ENCODE measurements around the gene DENND6B. TPM values are rescaled to one million over a fixed set of nuclear protein-coding genes. Genes with fewer than 3 reads are reported as not detected.
A peak's percentile ranks its signal among the peaks of the same experiment; 100 is the strongest.

DENND6B gene
- total RNA-seq, 1 donor from 2014 or later = 4.7 TPM

DNA sequence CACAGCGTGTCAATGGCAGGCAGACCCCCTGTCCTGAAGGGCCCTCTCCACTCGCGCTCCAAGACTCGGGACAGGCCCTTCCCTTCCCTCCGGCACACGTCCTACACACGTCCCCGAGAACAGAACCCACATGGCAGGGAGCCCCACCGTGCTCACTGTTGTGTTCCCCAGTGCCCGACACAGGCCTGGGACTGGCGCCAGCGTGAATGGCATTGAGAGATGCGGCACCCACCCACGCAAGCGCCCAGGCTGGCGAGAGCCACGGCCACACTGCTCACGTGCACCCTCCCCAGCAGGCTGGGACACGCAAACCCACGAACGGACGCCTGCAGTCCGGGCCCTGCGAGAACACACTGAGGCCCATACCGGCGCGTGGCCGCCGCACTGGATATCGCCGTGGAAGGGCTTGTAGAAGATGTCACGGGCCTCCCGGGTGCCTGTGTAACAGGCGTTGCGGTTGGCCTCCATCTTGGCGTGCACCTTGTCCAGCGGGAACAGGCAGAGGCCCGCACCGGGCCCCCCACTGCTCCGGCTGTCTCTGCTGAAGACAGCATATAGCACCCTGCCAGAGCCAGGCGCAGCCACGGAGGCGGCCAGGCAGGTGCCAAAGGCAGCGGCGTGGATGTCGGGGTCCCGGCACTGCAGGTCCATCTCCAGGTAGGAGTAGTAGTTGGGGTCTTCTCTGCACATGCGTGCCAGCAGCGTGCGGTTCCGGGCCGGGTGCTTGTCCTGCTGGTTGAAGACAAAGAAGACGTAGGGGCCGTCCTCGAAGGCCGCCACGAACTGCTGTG is 37.5 kb downstream of the DENND6B start:
- DNase-seq (ENCODE audit: low read depth) = no peak

DNA sequence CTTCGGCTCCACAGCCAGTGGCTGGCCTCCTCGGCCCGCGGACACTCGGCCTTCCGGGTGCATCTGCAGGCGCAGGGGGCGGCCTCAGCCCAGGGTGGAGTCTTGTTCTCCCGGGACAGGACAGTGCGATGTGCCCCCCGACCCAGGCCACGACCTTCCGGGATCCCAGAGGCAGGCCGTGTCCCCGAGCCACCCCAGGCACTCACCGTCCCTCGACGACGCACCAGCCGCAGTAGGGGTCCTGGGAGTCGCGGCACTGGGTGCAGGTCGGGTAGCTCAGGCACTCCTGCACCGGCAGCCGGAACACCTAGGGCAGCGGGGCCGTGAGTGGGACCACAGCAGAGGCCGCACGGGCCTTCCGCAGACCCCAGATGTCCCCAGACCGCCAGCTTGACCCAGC is 39.1 kb downstream of the DENND6B start:
- no peak for DNase-seq (ENCODE audit: low read depth)

DNA sequence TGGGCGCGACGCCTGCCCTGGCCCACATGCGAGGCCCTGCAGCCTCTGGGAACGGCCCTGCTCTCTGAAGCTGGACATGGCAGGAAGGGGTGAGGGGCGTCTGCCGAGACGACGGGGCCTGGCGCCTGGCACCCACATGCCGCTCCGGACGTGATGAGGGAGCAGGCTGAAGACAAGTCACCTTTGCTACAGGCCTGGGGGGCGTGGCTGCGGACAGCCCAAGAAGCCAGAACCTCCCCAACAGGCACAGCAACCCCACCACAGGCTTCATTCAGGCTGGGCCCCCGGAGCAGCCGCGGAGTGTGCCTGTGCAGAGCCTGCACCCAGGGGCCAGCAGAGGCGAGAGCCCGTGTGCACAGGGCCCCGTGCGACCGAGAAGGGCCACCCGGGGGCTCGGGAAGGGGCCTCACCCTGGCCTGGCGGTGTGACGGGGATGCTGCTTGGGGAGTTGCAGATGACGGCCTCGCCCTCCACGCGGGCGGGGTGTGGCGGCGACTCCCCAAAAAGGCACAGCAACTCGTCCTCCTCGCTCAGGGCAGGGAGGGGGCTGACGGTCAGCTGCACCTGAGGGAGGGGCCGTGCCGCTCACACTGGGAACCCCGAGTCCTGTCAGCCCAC is 40.0 kb downstream of the DENND6B start:
- DNase-seq (ENCODE audit: low read depth) = no peak

DNA sequence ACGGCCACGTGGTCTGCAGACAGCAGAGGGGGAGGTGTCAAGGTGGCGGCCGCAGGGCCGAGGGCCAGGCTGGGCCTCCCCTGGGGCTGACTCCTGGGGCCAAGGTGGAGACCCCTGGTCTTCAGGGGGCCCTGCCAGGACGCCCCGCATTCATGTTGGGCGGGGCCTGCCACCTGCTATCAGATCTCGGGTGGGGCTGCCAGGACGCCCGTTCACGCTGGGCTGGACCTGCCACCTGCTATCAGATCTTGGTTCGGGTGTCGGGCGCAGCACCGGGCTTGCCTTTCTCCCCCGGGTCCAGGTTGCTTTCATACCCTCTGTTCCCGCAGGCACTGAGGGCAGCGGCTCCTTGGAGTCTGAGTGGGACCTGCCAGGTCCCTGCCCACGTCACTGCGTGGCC is 40.5 kb downstream of the DENND6B start:
- DNase-seq (ENCODE audit: low read depth) = no peak

DNA sequence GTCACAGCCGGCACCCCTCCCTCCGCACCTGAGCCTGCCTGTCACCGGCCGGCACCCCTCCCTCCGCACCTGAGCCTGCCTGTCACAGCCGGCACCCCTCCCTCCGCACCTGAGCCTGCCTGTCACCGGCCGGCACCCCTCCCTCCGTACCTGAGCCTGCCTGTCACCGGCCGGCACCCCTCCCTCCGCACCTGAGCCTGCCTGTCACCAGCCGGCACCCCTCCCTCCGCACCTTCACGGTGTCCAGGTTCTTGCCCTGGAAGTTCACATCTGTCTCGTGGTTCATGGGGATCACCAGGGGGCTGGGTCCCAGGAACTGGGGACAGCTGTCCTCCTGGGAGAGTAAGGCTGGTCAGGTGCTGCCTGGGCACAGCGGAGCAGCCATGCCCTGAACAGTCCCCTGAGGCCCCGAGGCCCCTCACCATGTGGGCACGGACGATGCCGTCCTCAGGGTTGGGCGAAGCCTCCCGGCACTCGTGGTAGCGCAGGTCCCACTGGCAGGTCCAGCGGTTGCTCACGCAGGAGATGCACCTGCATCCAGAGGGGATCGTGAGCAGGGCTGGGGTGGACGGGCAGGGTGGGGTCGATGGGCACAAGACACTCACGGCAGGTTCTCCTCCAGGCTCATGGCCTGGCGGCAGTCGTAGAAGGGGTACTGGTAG is 41.1 kb downstream of the DENND6B start:
- DNase-seq (ENCODE audit: low read depth) = no peak

DNA sequence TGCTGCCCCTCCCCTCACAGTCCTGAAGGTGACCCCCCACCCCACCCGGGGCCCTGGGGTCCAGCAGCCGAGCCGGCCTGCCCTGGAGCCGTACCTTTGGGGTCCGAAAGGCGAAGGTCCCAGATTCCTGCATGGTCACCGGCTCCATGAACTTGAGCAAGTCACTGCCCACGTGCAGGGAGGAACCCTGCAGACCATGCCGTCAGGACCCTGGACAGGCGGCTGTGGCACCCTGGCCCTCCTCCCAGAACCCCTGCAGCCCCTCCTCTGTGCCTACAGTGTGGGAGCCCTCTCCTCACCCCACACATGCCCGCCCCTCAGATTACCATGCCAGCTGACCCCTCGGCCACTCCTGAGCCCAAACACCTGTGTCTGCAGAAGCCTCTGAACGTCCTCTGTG is 42.3 kb downstream of the DENND6B start:
- no peak for DNase-seq (ENCODE audit: low read depth)

DNA sequence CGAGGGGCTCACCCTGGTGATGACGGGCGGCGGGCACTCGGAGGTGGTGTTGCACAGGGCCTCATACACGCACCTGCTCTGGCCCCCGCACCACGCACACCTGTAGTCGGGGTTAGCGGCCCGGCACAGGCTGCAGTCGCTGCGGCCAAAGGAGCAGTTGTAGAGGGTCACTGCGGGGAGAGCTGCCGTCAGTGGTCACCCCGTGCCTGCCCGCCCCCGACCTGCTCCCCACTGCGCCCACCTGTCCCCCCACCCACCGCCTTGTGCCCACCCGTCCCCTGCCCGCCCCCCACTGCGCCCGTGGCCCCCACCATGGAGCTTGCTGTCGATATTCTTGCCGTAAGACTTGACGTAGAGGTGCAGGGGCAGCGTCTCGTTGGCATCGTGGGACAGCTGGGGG is 43.0 kb downstream of the DENND6B start:
- DNase-seq (ENCODE audit: low read depth) = no peak

DNA sequence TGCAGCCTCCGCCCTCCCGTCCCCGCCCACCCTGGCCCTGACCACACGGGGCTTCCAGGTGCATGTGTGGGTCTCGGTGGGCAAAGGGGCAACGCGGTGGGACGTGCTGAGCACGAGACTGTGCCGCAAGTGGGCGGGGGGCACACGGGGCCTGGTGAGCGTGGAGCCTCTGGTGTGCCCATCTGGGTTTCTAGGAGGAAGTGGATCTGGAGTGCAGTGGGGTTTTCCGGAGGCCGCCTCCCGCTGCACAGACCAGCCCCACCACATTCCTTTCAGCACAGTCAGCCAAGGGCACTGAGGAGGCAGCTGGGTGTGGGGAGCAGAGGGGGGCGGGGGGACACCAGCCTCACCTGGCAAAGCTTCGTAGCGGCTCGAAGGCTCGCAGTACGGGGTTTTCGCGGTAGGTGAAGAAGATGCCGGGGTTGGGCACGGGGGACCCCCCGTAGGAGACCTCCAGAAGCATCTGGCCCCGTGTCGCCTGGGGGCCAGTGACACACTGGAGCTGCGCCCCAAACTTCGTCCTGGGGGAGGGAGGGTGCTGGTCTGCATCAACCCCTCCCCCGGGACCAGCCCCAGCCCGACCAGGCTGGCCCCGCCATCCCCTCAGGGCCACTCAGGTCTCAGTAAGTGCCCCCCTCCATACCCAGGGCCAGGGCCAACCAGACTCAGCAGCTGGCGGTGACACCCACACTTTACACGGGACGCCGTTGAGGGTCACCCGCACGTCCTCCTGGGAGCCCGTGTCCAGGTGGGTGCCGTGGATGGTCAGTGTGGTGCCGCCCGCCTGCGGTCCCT is 44.3 kb downstream of the DENND6B start:
- peak; percentile 80 for DNase-seq (ENCODE audit: low read depth)

DNA sequence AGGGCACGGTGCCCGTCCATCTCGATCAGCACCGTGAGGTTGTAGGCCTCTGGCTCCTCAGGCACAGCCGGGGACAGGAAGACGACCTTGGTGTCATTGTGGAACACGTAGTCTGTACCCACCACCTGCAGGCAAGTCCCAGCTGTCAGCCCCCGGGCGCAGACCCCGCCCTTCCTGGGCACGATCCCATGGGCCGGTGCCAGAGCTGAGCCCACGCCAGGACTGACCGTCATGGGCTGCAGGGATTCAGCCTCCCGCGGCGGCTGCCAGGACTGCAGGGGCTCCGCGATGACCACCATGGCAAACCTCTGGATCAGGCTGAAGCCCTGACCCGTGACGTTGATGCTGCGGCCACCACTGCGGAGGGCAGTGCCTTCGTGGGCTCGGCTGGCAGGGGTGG is 44.9 kb downstream of the DENND6B start:
- peak; percentile 65 for DNase-seq (ENCODE audit: low read depth)

DNA sequence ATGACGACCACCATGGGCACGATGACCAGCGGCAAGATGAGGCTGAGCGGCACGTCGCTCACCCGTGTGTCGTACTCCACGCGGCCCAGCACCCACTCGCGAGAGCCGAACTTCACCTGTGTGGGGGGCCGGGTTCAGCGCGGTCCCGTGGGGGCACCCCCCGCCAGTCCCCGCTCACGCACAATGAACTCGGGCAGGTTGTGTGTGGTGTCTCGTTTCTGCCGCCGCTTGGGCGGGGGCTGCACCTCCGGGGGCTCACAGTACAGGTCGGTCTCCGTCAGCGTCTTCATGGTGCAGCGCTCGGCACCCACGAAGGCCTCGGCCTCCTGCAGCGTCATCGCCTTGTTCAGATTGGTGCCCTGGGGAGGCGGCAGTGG is 45.4 kb downstream of the DENND6B start:
- DNase-seq (ENCODE audit: low read depth) = no peak

DNA sequence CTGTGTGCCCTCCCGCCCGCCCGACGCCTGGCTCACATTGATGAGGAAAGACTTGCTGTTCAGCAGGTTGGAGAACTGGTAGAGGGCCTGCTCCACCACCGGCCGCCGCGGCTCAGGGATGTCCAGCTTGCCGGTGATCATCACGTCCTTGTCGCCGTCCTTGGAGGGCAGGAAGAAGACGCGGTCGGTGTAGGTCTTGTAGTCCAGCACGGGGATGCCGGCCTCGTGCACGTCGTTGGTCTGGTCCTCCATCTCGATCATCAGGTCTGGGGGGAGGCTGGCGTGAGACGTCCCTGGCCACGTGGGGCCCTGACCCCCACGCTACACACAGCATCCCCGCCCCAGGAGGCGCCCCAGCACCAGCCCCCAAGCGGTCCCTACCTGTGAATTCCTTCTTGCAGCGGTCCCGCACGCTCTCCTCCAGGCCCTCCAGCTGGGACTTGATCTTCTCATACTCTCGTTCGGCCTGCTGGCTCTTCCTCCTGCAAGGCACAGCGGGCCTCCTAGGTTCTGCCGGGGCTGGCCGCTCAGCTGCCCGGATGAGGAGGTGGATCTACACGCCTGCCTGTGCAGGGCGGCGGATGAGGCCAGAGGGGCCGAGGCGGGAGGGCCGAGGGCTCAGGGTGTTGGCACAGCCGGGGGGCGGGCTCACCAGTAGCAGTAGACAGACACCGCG is 46.0 kb downstream of the DENND6B start:
- DNase-seq (ENCODE audit: low read depth) = no peak

DNA sequence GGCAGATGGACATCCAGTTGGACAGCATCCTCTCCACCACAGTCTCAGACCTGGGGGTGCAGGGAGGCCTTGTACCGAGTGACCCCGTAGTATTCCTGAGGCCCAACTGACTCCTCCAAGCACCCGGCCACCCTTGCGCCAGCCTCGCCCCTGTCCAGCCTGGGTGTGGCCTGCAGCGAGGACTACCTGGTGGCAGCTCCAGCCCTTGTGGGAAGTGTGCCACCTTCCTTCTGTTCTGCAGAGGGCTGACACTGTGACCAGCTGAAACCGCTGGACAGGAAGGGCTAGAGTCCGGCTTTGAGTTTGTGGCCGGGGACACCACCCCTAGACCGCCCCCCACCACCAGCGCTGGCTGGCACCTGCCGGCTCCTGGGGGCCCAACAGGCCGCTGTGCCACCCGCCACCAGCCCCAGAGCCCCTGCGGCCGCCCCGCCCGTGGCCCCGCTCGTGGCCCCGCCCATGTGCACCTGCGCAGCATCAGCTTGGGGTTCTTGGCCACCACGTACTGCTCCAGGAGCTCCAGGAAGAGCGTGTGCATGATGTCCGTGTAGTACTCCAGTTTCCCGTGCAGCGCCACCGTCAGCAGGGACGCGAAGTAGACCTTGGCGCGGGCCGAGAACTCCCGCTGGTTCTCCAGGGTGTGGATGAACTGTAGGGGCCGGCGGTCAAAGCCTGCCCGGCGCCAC is 46.6 kb downstream of the DENND6B start:
- no peak for DNase-seq (ENCODE audit: low read depth)

DNA sequence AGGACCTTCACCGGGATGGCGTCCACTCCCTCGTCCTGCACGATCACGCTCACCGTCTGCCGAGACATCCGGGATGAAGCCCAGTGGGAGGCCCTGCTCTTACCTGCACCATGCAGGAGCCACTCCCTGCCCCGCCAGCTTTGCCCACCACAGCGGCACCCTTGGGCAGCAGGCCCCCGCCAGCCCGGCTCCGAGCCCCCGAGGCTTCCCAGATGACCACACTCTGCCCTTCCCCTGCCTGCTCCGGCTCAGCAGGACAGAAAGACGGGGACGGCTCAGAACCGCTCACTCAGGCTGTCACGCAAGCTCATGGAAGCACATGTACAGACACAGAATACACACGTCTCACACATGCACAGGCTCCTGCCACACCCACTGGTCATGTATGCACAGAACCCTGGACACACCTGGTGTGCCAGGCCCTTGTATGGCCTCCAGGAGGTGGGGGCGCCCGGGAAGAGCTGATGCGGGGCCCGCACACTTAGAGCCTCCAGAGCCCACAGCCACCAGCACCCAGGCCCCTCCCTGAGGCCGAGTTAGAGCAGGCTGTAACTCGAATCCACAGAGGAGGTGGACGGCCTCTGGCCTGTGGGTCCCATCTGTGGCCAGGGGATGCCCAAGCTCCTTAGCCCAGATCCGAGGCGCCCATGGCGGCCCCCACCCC is 47.7 kb downstream of the DENND6B start:
- no peak for DNase-seq (ENCODE audit: low read depth)

DNA sequence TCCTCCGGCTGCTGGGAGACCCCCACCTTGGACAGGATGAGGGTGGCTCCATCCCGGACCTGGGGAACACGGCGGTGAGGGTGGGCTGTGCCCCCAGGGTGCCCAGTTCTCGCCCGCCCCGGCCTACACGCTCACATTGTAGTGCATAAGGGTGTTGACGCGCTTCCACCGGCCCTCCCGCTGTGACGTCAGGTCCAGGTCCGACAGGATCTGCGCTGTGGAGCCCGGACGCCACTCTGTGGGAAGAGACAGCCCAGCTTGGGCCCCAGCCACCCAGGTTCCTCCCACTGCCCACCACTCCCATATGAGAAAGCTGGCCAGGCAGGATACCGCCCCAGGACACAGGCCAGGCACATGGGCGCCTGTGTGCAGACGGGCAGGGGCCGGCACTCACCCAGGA is 48.4 kb downstream of the DENND6B start:
- DNase-seq (ENCODE audit: low read depth) = no peak

DNA sequence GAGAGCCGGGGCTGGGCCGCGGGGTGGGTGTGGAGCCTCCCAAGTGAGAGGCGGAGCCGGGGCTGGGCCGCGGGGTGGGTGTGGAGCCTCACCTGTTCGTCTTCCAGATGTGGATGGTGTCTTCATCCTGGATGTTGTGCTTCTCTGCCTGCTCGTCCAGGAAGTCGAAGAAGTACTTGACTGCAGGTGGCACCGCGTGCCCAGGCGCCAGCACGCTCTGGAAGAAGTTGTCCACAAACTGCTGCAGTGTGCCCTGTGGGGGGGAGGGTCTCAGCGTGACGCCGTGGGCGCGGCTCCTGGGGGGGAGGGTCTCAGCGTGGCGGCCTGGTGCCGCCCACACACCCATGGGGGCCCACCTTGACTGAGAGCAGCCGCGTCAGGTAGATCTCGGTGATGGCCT is 49.1 kb downstream of the DENND6B start:
- DNase-seq (ENCODE audit: low read depth) = no peak

DNA sequence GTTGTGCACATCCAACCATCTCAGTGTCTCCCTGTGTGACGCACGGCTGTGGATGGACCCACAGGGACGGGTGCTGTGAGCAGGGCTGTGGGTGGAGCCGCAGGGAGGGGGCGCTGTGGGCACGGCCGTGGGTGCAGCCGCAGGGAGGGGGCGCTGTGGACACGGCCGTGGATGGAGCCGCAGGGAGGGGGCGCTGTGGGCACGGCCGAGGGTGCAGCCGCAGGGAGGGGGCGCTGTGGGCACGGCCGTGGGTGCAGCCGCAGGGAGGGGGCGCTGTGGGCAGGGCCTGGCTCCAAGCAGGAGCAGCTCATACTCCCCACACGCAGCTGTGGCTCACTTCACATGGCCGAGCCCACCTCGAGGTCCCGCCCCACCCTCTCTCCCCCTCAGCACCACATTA is 50.7 kb downstream of the DENND6B start:
- DNase-seq (ENCODE audit: low read depth) = peak; percentile 64

DNA sequence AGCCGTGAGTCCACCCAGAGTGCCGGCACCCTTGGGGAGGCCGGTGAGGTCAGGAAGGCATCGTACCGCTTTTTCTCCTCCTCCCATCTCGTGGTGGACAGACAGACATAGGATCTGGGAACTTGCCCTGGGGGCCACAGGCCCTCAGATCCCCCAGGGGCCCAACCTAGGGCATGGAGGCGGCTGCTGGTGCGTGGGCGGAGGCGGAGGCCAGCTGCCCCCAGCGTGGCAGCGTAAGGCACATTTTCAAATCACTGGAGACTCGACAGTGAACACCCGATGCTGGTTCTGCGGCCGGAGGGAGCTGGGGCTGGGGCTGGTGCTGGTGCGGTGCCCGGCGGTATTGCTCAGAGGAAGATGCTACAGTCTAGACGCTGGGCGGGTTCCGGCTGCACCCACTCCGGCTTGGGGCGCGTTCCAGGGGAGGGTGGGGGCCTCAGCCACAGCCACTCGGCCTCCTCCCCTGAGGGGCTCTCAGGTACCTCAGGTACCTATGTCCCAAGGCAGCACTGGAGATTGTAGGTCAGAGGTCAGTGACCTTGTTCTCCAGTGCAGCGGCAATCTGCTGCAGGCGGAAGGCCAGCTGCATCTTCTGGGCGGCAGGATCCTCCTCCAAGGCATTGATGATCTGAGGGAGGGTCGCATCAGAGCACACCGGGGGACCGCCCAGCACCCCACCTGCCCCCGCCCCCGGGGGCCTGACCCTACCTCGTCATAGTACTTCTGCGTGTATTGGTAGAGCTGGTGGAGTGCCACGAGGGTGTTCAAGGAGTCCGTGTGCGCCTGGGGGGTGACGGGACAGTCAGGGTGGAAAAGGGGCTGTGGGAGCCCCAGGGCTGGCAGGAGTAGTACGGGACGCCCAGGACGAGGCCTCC is 51.4 kb downstream of the DENND6B start:
- DNase-seq (ENCODE audit: low read depth) = no peak

DNA sequence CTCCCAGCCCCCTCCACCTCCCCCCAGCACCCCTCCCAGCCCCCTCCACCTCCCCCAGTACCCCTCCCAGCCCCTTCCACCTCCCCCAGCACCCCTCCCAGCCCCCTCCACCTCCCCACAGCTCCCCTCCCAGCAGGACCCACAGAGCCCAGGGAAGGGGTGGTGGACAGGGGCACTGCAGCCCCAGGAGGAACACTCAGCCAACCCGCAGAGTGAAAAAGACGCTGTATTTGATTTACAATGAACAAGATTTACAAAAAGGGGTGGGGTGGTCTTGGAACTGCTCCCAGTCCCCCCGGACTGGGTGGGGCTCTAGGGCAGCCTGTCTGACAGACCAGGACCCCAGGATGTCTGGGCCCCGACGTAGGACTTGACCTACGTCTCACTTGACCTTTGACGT is 52.0 kb downstream of the DENND6B start:
- DNase-seq (ENCODE audit: low read depth) = no peak

DNA sequence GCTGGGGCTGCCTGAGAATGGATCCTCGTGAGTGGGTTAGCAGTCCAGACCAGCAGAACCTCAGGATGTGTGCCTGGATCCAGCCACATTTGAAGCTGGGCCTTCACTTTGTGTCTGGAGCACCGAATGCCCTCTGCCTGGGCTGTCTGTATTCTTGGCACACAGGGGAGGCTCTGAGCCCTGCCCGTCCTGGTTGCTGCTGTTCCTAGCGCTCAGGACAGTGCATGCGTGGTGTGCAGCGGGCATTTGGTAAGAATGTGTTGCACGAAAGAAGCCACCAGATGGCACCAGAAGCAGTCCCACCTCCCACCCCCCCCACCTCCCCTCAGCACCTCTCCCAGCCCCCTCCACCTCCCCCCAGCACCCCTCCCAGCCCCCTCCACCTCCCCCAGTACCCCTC is 52.5 kb downstream of the DENND6B start:
- peak; percentile 46 for DNase-seq (ENCODE audit: low read depth)
